Cerebellar cortex (tissue), 1 donor: Measurements from ENCODE around the gene TNRC6B.
"Not testable (repeated sequence)": the region's sequence is repeated elsewhere in the genome, so short reads cannot be mapped to it uniquely, and the experiment has no call there.

Source experiments
- DNase-seq: peaks from one replicate; pipeline ENCODE4 v3.0.0-alpha.2; 2015; ENCODE audit warnings: low spot score

The TNRC6B gene

GRCh38 chr22:40285513-40285912 is 107.8 kb downstream of the TNRC6B start:
- no peak for DNase-seq

- no peak for DNase-seq
These were observed 112.3 kb downstream of the TNRC6B start for GRCh38 chr22:40289991-40290459.

- DNase-seq = no peak
These were observed 112.8 kb downstream of the TNRC6B start for GRCh38 chr22:40290516-40290915.

- no peak for DNase-seq
These were observed 117.0 kb downstream of the TNRC6B start for GRCh38 chr22:40294696-40295095.

GRCh38 chr22:40300316-40300715 is 122.6 kb downstream of the TNRC6B start:
- DNase-seq = no peak

GRCh38 chr22:40300884-40301672 is 123.4 kb downstream of the TNRC6B start:
- no peak for DNase-seq

GRCh38 chr22:40302149-40302548 is 124.4 kb downstream of the TNRC6B start:
- DNase-seq = no peak

- DNase-seq = no peak
These were observed 127.9 kb downstream of the TNRC6B start for GRCh38 chr22:40305625-40306024.

- no peak for DNase-seq
These were observed 131.4 kb downstream of the TNRC6B start for GRCh38 chr22:40308999-40309573.

- no peak for DNase-seq
These were observed 131.9 kb downstream of the TNRC6B start for GRCh38 chr22:40309631-40310030.

- DNase-seq = no peak
These were observed 132.5 kb downstream of the TNRC6B start for GRCh38 chr22:40310081-40310767.

- peak; percentile 70 for DNase-seq
These were observed 133.0 kb downstream of the TNRC6B start for GRCh38 chr22:40310768-40311120.

- not testable (repeated sequence) for DNase-seq
These were observed 133.9 kb downstream of the TNRC6B start for GRCh38 chr22:40311646-40312045.

GRCh38 chr22:40312050-40312449 is 134.3 kb downstream of the TNRC6B start:
- DNase-seq = no peak

GRCh38 chr22:40313007-40313406 is 135.3 kb downstream of the TNRC6B start:
- DNase-seq = no peak

- no peak for DNase-seq
These were observed 136.3 kb downstream of the TNRC6B start for GRCh38 chr22:40314041-40314440.

GRCh38 chr22:40320687-40321086 is 143.0 kb downstream of the TNRC6B start:
- DNase-seq = no peak

- no peak for DNase-seq
These were observed 144.3 kb downstream of the TNRC6B start for GRCh38 chr22:40322021-40322420.

- no peak for DNase-seq
These were observed 145.2 kb downstream of the TNRC6B start for GRCh38 chr22:40322818-40323447.

GRCh38 chr22:40323681-40324171 is 146.0 kb downstream of the TNRC6B start:
- no peak for DNase-seq

- DNase-seq = no peak
These were observed 147.0 kb downstream of the TNRC6B start for GRCh38 chr22:40324468-40325305.

- no peak for DNase-seq
These were observed 147.6 kb downstream of the TNRC6B start for GRCh38 chr22:40325315-40325714.
